T-helper 1 cell (primary cell): ENCODE results near the gene CUEDC1.

Experiments used
- DNase-seq, 5 donors: peaks; one replicate each; pipeline ENCODE4 v3.0.0-alpha.2; 2012 to 2020
- total RNA-seq, 4 donors: gene quantifications; one replicate each; lab custom pipeline; 2026; lab: John Stamatoyannopoulos, UW

Gene CUEDC1
- total RNA-seq = 0.08 to 0.76 (median 0.19) reads per million in 4 donors

GRCh38 chr17:57955183-57955931, at the start of gene CUEDC1:
Gene CUEDC1, minus strand, starts transcription at chr17:57955412. Its CDS starts 69,848 bp downstream, at chr17:57885564.
- peak; percentile 31 to 57 (median 44) for DNase-seq

- DNase-seq = no peak
Measured at GRCh38 chr17:58004060-58004459, 48.8 kb upstream of the CUEDC1 start.

- no peak for DNase-seq
Measured at GRCh38 chr17:58002973-58003372, 47.8 kb upstream of the CUEDC1 start.

- DNase-seq = no peak
Measured at GRCh38 chr17:58002154-58002948, 47.1 kb upstream of the CUEDC1 start.

GRCh38 chr17:58001461-58002124, 46.4 kb upstream of the CUEDC1 start:
- DNase-seq = no peak

- DNase-seq = peak in 1 of 5 donors; percentile 72
Measured at GRCh38 chr17:57999496-58000017, 44.3 kb upstream of the CUEDC1 start.

GRCh38 chr17:57999010-57999495, 43.8 kb upstream of the CUEDC1 start:
- no peak for DNase-seq

GRCh38 chr17:57997085-57997809, 42.0 kb upstream of the CUEDC1 start:
- no peak for DNase-seq

- DNase-seq = peak in 4 of 5 donors; percentile 11 to 61 (median 34)
Measured at GRCh38 chr17:57995076-57995956, 40.1 kb upstream of the CUEDC1 start.

GRCh38 chr17:57994436-57994835, 39.2 kb upstream of the CUEDC1 start:
- DNase-seq = no peak

GRCh38 chr17:57993471-57994365, 38.5 kb upstream of the CUEDC1 start:
- DNase-seq = no peak

GRCh38 chr17:57991537-57991936, 36.3 kb upstream of the CUEDC1 start:
- DNase-seq = no peak

GRCh38 chr17:57990037-57990436, 34.8 kb upstream of the CUEDC1 start:
- DNase-seq = no peak

GRCh38 chr17:57988301-57989250, 33.4 kb upstream of the CUEDC1 start:
- peak in 3 of 5 donors; percentile 55 to 77 (median 58) for DNase-seq

- DNase-seq = peak; percentile 68 to 79 (median 72)
Measured at GRCh38 chr17:57987581-57988300, 32.5 kb upstream of the CUEDC1 start, which contains the start of gene VEZF1. Gene VEZF1, minus strand, starts transcription at chr17:57988254. Its CDS starts 143 bp downstream, at chr17:57988111.

- DNase-seq = peak in 4 of 5 donors; percentile 13 to 38 (median 22)
Measured at GRCh38 chr17:57986841-57987580, 31.8 kb upstream of the CUEDC1 start.

- no peak for DNase-seq
Measured at GRCh38 chr17:57985675-57985974, 30.4 kb upstream of the CUEDC1 start.
